ENCODE results near the gene NMNAT3. TPM values are rescaled to one million over a fixed set of nuclear protein-coding genes. Genes with fewer than 3 reads are reported as not detected.

Gene NMNAT3
- total RNA-seq, 1 donor from 2014 or later, result 0.95 TPM

DNA sequence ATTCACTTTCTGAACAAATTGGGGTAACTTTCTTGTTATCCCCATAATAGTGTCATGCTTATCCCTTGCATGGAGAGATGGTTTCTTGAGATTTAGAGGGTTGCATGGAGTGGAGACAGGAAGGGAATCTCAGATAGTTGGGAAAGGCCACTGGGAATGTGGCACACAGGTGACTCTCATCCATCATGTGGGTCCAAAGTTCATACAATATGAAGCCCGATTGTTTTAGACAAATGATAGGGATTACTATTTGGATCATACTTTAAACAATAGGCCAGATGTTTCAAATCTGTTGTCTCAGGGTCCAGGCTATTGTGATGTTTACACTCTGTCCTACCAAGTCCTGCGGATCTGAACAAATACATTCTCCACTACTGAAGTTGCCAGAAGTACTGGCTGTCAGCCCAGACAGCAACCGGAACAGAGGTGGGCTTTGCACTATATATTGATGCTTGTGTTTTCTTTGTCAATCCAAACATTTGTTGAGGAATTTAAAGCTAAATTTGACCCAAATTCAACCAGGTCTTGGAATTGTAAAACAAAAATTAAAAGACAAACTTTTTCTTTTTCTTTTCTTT lies 39.2 kb upstream of the NMNAT3 start:
- Mint-ChIP-seq H3K36me3 (no peaks in the 10 kb centered on the region), H3K4me1 (no peaks in the 10 kb centered on the region), H3K27me3 (ENCODE audit: insufficient read depth, low read depth) (peaks cover 2% of the 10 kb centered on the region), H3K27ac (no peak overlapping the region), H3K4me3 (no peak overlapping the region), H3K9me3 (no peaks in the 10 kb centered on the region)
- Histone ChIP-seq H2AFZ (replicated peaks) (no peak overlapping the region), H3K27ac (no peak overlapping the region), H3K36me3 (no peaks in the 10 kb centered on the region), H3K4me1 (no peaks in the 10 kb centered on the region), H3K79me2 (ENCODE audit: low read depth) (no peaks in the 10 kb centered on the region), H3K4me2 (no peak overlapping the region), H3K27me3 (no peaks in the 10 kb centered on the region), H3K9ac (no peak overlapping the region), H4K20me1 (ENCODE audit: low read depth) (no peaks in the 10 kb centered on the region), H3F3A (ENCODE audit: low read depth) (no peaks in the 10 kb centered on the region), H3K4me3 (no peak overlapping the region), H3K9me3 (ENCODE audit: low read depth) (no peaks in the 10 kb centered on the region)
- TF ChIP-seq EZH2phosphoT487 (IDR thresholded peaks at IDR 0.05) (no peak), EZH2 (IDR thresholded peaks at IDR 0.05) (no peak)
- TF ChIP-seq, protein P1, sequence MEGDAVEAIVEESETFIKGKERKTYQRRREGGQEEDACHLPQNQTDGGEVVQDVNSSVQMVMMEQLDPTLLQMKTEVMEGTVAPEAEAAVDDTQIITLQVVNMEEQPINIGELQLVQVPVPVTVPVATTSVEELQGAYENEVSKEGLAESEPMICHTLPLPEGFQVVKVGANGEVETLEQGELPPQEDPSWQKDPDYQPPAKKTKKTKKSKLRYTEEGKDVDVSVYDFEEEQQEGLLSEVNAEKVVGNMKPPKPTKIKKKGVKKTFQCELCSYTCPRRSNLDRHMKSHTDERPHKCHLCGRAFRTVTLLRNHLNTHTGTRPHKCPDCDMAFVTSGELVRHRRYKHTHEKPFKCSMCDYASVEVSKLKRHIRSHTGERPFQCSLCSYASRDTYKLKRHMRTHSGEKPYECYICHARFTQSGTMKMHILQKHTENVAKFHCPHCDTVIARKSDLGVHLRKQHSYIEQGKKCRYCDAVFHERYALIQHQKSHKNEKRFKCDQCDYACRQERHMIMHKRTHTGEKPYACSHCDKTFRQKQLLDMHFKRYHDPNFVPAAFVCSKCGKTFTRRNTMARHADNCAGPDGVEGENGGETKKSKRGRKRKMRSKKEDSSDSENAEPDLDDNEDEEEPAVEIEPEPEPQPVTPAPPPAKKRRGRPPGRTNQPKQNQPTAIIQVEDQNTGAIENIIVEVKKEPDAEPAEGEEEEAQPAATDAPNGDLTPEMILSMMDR (IDR thresholded peaks at IDR 0.05), result no peak
- no peak for DNase-seq (ENCODE audit: low spot score)

DNA sequence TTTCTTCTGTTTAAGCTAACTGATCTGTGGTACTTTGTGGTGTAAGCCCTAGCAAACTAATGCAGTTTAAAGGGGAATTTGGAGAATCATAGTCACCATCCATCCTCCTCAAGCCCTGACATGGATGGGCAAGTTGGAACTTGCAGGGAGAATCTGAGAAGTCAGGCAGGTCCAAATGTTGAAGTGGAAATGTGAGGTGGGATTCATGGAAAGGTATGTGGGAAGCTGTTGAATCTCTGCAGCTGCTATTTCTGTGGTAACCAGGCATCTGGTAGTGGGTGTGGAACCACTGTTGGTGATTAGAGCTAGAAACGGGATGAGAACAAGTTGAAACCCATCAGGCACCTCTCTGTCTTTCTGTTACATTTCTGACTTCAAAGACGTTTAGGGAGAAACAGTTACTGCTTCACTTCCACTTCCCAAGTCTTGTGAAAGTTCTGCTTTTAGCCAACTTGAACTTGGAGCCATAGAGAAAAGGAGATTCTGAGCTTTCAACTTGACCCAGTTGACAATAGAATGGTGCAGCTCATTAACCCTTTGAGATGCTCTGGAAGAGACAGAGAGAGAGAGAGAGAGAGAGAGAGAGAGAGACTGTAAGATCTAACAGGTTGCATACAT lies 38.1 kb upstream of the NMNAT3 start:
- H3K4me2 ChIP-seq, result no peak overlapping the region
- no peak overlapping the region for H3K9ac ChIP-seq
- TF ChIP-seq, protein P1 (IDR thresholded peaks at IDR 0.05), result no peak
- TF ChIP-seq EZH2phosphoT487 (IDR thresholded peaks at IDR 0.05) (no peak), EZH2 (IDR thresholded peaks at IDR 0.05) (no peak)
- no peak overlapping the region for H3K4me3 ChIP-seq
- Mint-ChIP-seq H3K27ac (no peak overlapping the region), H3K36me3 (no peaks in the 10 kb centered on the region), H3K27me3 (ENCODE audit: insufficient read depth, low read depth) (peaks cover 2% of the 10 kb centered on the region), H3K9me3 (no peaks in the 10 kb centered on the region), H3K4me1 (no peaks in the 10 kb centered on the region), H3K4me3 (no peak overlapping the region)
- H2AFZ ChIP-seq (replicated peaks), result no peak overlapping the region
- no peaks in the 10 kb centered on the region for H3K27me3 ChIP-seq
- no peak for DNase-seq (ENCODE audit: low spot score)
- no peaks in the 10 kb centered on the region for H3K9me3 ChIP-seq (ENCODE audit: low read depth)
- H3F3A ChIP-seq (ENCODE audit: low read depth), result no peaks in the 10 kb centered on the region
- no peaks in the 10 kb centered on the region for H3K4me1 ChIP-seq
- no peaks in the 10 kb centered on the region for H3K79me2 ChIP-seq (ENCODE audit: low read depth)
- no peaks in the 10 kb centered on the region for H3K36me3 ChIP-seq
- H4K20me1 ChIP-seq (ENCODE audit: low read depth), result no peaks in the 10 kb centered on the region
- no peak overlapping the region for H3K27ac ChIP-seq

DNA sequence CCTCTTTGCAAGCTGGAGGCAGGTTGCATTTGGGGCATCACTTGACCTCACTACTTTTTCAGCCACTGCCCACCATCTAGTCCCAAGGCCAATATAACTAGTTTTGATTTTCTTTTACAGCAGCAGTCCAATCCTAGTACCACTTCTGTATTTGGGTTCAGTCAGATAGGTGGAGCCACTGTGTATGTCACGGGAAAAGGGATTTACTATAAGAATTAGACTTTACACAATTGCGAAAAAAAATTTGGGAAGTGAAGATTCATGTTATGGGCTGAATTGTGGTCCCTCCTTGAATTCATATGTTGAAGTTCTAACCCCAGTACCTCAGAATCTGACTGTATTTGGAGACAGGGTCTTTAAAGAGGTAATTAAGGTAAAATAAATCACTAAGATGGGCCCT lies 37.4 kb upstream of the NMNAT3 start:
- Histone ChIP-seq H4K20me1 (ENCODE audit: low read depth) (no peaks in the 10 kb centered on the region), H3K79me2 (ENCODE audit: low read depth) (no peaks in the 10 kb centered on the region), H3K4me2 (no peak overlapping the region), H3K9me3 (ENCODE audit: low read depth) (no peaks in the 10 kb centered on the region), H3K36me3 (no peaks in the 10 kb centered on the region), H2AFZ (replicated peaks) (no peak overlapping the region), H3K4me3 (no peak overlapping the region), H3K9ac (no peak overlapping the region), H3K27ac (no peak overlapping the region), H3K27me3 (no peaks in the 10 kb centered on the region), H3F3A (ENCODE audit: low read depth) (no peaks in the 10 kb centered on the region), H3K4me1 (no peaks in the 10 kb centered on the region)
- Mint-ChIP-seq H3K9me3 (no peaks in the 10 kb centered on the region), H3K4me1 (no peaks in the 10 kb centered on the region), H3K27ac (no peak overlapping the region), H3K36me3 (no peaks in the 10 kb centered on the region), H3K27me3 (ENCODE audit: insufficient read depth, low read depth) (peaks cover 2% of the 10 kb centered on the region), H3K4me3 (no peak overlapping the region)
- TF ChIP-seq EZH2 (IDR thresholded peaks at IDR 0.05), result no peak
- TF ChIP-seq, protein P1 (IDR thresholded peaks at IDR 0.05), result no peak
- no peak for DNase-seq (ENCODE audit: low spot score)

Measured in neural progenitor cell (in vitro differentiated cells).